ENCODE measurements around the gene JTB.

The JTB gene

GRCh38 chr1:153978274-153978909, 918 bp upstream of the JTB start:
- no peak for DNase-seq

DNA sequence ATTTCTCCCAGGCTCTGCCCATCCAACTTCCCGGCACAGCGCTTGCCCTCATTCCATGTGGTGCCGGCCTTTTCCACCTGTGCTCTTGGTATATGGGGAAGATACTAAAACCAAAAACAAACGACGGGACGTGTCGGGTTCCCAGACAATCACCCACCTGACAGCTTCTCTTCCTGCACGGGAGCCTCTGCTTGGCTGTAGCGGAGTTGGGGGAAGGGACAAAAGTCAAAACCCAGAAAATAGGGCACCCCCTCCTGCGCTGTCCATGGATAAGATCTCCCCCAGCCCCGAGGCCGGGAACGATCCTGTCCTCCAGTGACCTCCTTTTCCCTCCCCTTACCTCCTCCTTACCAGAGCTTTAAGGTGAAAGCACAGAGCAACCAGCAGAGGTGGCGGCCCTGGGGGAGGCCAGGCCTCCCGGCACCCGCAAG, 640 bp downstream of the JTB start:
- no peak for DNase-seq

- no peak for DNase-seq
Measured at GRCh38 chr1:153973525-153973924, 3.9 kb downstream of the JTB start.

- no peak for DNase-seq
Measured at GRCh38 chr1:153973071-153973470, 4.4 kb downstream of the JTB start.

GRCh38 chr1:153970346-153970745, 7.1 kb downstream of the JTB start:
- no peak for DNase-seq

- DNase-seq: no peak
Measured at GRCh38 chr1:153968972-153969371, 8.5 kb downstream of the JTB start.

- no peak for DNase-seq
Measured at GRCh38 chr1:153968408-153968807, 9.1 kb downstream of the JTB start.

GRCh38 chr1:153968000-153968363, 9.5 kb downstream of the JTB start:
- no peak for DNase-seq

DNA sequence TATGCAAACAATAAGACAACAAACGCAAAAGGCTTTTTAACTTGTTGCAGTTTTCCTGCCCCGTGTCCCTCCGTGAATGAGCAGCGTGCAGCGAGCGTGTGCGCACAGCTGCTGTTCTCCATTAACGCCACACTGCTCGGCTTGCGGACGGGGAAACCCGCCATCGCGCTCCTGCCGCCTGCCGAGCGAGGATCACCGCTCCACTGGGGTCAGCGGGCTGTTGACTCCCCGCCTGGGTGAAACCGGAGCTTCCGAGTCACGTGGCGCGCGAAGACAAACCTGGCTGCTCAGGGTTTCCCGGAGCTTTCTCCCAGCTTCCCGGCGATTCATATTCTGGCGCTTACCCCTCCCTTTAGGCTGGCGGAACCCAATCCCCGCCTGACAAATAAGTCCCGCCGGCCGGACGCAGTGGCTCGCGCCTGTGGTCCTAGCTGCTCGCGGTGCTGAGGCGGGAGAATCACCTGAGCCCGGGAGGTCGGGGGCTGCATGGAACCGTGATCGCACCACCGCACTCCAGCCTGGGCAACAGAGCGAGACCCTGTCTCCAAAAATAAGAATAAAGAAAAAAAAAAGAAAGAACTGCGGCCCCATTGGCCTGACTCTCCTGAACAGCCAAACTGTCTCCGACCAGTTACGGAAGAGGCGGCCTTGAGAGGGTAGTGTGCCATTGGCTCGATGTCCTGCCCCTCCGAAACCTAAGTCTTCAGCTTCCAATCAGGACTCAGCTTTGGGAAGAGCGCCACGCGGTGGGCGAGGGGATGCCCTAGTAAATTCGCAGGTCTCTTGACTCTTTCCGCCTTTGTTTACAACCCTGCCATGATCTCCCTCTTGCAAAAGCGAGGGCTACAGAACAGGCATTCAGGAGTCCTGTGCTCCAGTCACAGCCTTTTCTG, 10.1 kb downstream of the JTB start, which contains the start of gene CREB3L4:
Gene CREB3L4, plus strand, starts transcription at position 796 of the 893 bp plus-strand sequence. CDS start 624 bp downstream, outside the sequence.
- peak; percentile 84 for DNase-seq

DNA sequence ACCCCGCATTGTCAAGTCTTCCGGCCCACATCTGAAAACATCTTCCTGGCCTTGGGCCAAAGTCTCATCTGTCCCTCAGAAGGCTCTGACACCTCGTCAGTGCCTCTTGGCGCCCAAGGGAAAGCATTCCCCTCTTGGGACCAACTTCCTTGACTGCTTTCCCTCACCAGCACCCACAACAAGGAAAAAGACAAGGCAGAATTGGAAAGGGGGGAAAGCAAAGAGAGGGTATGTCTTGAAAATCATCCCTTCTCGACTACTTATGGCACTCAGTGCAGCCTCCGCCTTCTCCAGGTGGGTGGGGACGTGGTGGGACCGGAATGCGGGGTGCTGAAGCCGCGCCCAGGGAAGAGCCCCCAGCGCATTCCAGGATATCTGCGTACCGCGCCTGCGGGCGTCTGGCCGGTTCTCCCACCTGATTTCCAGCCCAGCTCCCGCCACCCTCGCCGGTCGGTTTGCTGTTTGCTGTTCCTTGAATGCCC, 13.6 kb downstream of the JTB start:
- no peak for DNase-seq

- peak; percentile 92 for DNase-seq
Measured at GRCh38 chr1:153963030-153963849, 14.2 kb downstream of the JTB start, which contains the start of gene SLC39A1. Gene SLC39A1, minus strand, starts transcription at chr1:153963537. Its CDS starts 822 bp downstream, at chr1:153962715.

DNA sequence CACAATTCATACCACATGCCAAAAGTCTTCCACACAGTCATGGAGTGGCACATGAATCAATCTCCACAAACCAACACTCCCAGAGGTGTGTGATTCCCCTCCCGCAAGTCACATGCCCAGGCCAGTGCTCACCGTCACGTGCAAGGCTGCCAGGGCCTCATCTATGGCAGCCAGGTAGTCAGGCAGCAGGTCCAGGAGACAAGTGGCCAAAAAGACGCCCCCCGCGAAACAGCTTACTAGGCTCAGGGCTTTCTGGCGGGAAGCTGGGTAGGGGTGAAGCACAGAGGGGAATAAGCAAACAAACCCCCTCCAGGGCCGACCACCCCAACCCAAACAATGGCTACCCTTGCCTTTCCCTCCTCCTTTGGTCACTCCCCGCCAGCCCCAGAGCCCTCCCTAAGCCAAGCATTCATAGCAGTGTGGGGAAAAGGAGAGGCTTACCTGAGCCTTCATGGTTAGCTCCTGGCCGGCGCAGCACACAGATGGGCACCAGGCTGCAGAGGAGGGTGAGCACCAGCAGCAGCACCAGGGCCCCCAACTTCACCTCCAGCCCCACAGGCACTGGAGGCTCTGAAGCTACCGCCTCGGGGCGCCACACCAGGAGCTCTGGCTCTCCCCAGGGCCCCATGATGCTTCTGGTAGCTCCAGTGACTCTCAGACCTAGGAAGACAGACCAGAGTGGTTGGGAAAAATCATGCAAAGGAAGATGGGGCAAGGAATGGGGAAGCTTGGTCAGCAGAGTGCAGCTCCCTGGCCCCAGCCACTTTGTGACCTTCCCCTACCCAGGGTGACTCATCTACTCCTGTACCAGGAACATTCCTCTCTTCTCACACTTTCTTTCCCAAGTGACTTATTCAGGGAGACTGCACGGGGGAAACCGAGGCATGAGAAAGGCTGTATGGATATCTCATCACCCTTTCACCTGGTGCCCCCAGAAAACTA, 15.1 kb downstream of the JTB start:
- DNase-seq: no peak

DNA sequence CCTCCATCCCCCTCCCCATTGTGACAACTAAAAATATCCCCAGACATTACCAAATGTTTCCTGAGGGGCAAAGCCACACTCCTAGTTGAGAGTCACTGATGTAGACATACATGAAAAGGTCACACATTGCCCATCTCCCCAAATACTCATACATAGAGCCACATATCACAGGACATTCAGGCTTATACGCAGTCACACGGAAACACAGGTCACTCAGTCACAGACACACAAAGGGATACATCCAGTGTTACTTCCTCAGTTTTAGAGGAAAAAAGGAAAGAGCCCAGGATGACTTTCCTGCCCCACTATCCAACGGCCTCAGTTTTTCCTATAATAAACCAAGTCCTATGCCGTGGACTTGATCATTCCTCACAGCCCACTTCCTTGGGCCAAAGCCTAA, 16.1 kb downstream of the JTB start:
- no peak for DNase-seq

DNA sequence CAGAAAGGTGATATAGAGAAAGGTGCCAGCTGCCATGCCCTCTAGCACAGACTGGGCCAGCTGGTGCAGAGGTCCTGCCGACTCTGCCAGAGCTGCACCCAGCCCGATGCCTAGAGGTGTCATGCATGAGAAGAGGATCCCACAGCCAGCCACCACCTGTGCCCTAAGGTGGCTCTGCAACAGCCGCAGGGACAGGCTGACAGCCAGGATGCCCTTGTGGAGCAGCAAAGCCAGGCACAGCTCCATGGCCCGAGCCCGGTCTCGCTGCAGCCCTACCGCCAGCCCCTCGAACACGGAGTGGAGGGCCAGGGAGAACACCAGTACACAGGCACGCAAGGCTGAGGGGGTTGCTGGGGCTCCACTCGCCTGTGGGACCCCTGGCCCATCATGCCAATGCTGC, 17.3 kb downstream of the JTB start:
- DNase-seq: no peak

GRCh38 chr1:153959454-153959853, 18.0 kb downstream of the JTB start:
- DNase-seq: no peak

DNA sequence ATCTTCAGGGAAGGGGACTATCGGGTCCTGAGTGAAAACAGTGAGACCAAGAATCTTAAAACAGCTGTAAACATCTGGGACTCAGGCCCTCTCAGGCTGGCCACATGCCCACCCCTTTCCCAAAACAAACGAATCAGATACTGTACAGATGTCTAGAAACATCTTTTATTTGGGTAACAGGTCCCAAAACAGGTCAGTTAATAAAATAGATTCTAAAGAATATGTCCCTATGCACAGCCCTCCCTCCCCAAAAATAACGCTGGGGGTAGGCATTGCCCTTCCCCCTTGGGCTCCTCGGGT, 18.6 kb downstream of the JTB start:
- no peak for DNase-seq

DNA sequence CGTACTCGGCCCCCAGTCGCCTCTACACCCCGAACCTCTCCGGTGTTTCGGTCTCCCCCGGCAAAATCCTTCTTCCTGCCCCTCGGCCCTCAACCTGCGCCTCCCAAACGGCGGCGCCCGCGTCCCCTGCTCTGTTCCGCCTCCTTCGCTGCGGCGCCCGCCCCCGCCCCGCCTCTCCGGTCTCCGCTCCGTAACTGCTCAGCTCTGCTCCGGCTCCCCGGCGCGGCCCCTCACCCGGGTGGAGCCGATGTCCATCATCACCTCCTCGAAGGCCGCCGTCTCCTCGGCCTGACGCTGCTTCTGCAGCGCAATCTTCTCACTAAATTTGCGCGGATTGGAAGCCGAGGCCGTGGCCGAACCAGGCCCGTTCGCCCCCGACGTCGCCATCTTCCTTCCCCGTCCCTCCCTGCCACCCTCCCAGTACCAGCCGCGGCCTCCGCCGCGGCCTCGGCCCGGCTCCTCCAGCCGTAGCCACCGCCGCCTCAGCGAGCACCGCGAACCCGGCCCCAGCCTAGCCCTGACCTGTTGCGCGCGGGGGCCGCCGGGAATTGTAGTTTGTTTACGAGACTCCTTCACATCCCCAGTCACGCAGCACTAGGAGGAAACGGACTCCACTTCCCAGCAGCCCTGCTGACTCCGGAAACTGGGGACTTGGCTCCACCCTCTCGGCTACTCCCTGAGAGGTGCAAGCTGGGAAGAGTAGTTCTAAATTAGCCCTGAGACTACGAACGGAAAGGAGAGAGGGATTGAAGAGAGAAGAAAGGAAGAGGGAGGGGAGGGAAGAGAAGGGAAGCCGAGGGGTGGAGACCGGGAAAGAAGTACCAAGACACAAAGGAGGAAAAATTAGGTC, 19.1 kb downstream of the JTB start, which contains the start of gene CRTC2:
Gene CRTC2, minus strand, starts transcription at position 502 of the 850 bp plus-strand sequence. Its CDS starts 115 bp downstream, at position 387.
- peak; percentile 97 for DNase-seq

GRCh38 chr1:153957744-153958110, 19.7 kb downstream of the JTB start:
- DNase-seq: peak; percentile 46

GRCh38 chr1:153956997-153957715, 20.3 kb downstream of the JTB start:
- DNase-seq: no peak

DNA sequence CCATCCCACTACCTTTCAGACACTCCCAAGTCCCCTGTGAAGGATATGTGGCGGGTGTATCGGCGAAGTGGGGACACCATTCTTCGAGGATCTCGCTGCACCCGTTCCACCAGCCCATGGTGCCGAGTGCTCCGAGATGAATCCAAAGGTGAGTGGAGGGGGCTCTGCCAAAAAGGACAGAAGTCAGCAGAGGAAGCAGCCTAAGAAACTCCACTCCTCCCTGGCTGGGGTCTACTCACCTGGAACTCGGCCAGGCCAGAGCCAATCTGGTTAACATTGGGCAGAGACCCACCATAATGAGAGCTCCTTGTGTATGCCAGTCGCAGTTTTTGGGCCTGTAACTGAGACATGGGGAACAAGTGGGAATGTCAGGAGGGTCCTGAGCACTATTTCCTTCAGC, 22.6 kb downstream of the JTB start:
- DNase-seq: no peak

Data from activated gamma-delta T cell treated with Interleukin-2 at 50 U/mL for 16 hours (primary cell).